Measurements from ENCODE around the gene ZHX3. TPM values are rescaled to one million over a fixed set of nuclear protein-coding genes. Genes with fewer than 3 reads are reported as not detected.

ZHX3 gene
- total and polyA plus RNA-seq, 2 donors from 2014 or later: 24.7 to 153 TPM

DNA sequence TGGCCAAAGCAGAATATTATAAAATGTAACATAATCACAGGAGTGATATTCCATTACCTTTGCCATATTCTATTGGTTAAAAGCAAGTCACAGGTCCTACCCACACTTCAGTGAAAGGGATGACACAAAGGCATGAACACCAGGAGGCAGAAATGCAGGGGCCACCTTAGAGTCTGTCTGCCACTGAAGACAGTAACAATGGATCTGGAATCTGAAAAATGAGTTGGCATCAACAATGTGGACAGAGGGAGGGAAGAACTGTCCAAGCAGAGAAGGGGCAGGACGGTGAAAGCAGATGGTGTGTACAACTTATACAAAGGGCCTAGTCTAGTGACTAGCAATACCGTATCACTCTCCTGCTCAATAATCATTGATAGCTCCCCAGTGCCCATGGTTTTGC is 16.5 kb upstream of the ZHX3 start:
- DNase-seq (no peak), FAIRE-seq (no peak)
- peak overlapping the region in 1 of 3 donors; percentile 40 for H3K9ac ChIP-seq (ENCODE audit: low read length in 3 of 3)
- no peaks in the 10 kb centered on the region for H3K9me3 ChIP-seq (ENCODE audit: control insufficient read depth in 2 of 3, insufficient read depth in 1 of 3, low read length in 3 of 3)
- H3K4me3 ChIP-seq (ENCODE audit: low read length in 3 of 3): no peak overlapping the region
- H3K4me1 ChIP-seq (ENCODE audit: control insufficient read depth in 2 of 3, insufficient read depth in 2 of 3, low read depth in 1 of 3, low read length in 3 of 3): peaks cover 5 to 22% (median 14%) of the 10 kb centered on the region in 3 donors
- peak overlapping the region; percentile 43 to 58 for H3K27ac ChIP-seq (ENCODE audit: low read depth in 2 of 2, low read length in 2 of 2)
- no peaks in the 10 kb centered on the region for H3K27me3 ChIP-seq (ENCODE audit: control insufficient read depth, insufficient read depth, low read length)
- intact Hi-C loops (cut with DNase I): no loop called here
- no peaks in the 10 kb centered on the region for H3K36me3 ChIP-seq (ENCODE audit: control insufficient read depth in 2 of 3, insufficient read depth in 3 of 3, low read length in 3 of 3)
- no peak for TF ChIP-seq CTCF (IDR thresholded peaks at IDR 0.05; ENCODE audit: borderline replicate concordance, extremely low read depth, insufficient read depth)

DNA sequence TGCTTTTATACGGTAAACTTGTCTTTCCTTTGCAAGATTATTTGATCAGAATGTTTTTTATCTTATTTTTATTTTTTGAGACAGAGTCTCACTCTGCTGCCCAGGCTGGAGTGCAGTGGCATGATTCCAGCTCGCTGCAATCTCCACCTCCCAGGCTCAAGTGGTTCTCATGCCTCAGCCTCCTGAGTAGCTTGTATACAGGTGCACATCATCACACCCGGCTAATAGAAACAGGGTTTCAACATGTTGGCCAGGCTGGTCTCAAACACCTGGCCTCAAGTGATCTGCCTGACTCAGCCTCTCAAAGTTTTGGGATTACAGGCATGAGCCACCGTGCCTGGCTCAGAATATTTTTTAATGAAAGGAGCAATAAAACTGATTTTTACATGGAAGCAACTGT is 14.2 kb upstream of the ZHX3 start:
- FAIRE-seq (no peak), DNase-seq (no peak)
- H3K36me3 ChIP-seq (ENCODE audit: control insufficient read depth in 2 of 3, insufficient read depth in 3 of 3, low read length in 3 of 3): no peaks in the 10 kb centered on the region
- H3K4me3 ChIP-seq (ENCODE audit: low read length in 3 of 3): no peak overlapping the region
- H3K9me3 ChIP-seq (ENCODE audit: control insufficient read depth in 2 of 3, insufficient read depth in 1 of 3, low read length in 3 of 3): no peaks in the 10 kb centered on the region
- peaks cover 5 to 24% (median 14%) of the 10 kb centered on the region in 3 donors for H3K4me1 ChIP-seq (ENCODE audit: control insufficient read depth in 2 of 3, insufficient read depth in 2 of 3, low read depth in 1 of 3, low read length in 3 of 3)
- TF ChIP-seq CTCF (IDR thresholded peaks at IDR 0.05; ENCODE audit: borderline replicate concordance, extremely low read depth, insufficient read depth): no peak
- H3K9ac ChIP-seq (ENCODE audit: low read length in 3 of 3): no peak overlapping the region
- intact Hi-C loops (cut with DNase I): no loop called here
- no peaks in the 10 kb centered on the region for H3K27me3 ChIP-seq (ENCODE audit: control insufficient read depth, insufficient read depth, low read length)
- H3K27ac ChIP-seq (ENCODE audit: low read depth in 2 of 2, low read length in 2 of 2): no peak overlapping the region

DNA sequence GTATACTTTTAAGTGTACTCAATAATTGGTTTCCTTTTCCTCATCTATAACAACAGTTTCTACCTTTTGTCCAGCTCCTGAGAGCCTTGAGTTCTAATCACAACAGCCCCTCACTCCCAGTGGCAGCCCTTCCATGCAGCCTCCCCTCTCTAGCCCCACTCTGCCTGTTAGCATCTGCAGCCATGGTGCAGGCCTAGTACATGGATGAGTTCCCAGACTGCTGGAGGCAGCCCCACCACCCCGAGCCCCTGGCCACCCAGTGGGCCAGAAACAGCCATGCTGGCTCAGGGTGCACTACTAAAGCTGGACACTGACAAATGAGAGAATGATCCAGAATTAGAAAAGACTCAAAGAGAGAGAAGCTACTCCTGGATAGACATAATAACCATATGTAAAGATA is 13.4 kb upstream of the ZHX3 start:
- TF ChIP-seq CTCF (IDR thresholded peaks at IDR 0.05; ENCODE audit: borderline replicate concordance, extremely low read depth, insufficient read depth): no peak
- Histone ChIP-seq H3K36me3 (ENCODE audit: control insufficient read depth in 2 of 3, insufficient read depth in 3 of 3, low read length in 3 of 3) (no peaks in the 10 kb centered on the region), H3K4me3 (ENCODE audit: low read length in 3 of 3) (no peak overlapping the region), H3K27me3 (ENCODE audit: control insufficient read depth, insufficient read depth, low read length) (no peaks in the 10 kb centered on the region), H3K4me1 (ENCODE audit: control insufficient read depth in 2 of 3, insufficient read depth in 2 of 3, low read depth in 1 of 3, low read length in 3 of 3) (peaks cover 5 to 24% (median 14%) of the 10 kb centered on the region in 3 donors), H3K9me3 (ENCODE audit: control insufficient read depth in 2 of 3, insufficient read depth in 1 of 3, low read length in 3 of 3) (no peaks in the 10 kb centered on the region), H3K9ac (ENCODE audit: low read length in 3 of 3) (no peak overlapping the region), H3K27ac (ENCODE audit: low read depth in 2 of 2, low read length in 2 of 2) (no peak overlapping the region)
- intact Hi-C loops (cut with DNase I): no loop called here
- no peak for FAIRE-seq
- no peak for DNase-seq

- Histone ChIP-seq H3K4me1 (ENCODE audit: control insufficient read depth in 2 of 3, insufficient read depth in 2 of 3, low read depth in 1 of 3, low read length in 3 of 3) (peaks cover 5 to 24% (median 14%) of the 10 kb centered on the region in 3 donors), H3K36me3 (ENCODE audit: control insufficient read depth in 2 of 3, insufficient read depth in 3 of 3, low read length in 3 of 3) (no peaks in the 10 kb centered on the region), H3K27me3 (ENCODE audit: control insufficient read depth, insufficient read depth, low read length) (no peaks in the 10 kb centered on the region), H3K27ac (ENCODE audit: low read depth in 2 of 2, low read length in 2 of 2) (peak overlapping the region in 1 of 2 donors; percentile 92), H3K9ac (ENCODE audit: low read length in 3 of 3) (no peak overlapping the region), H3K9me3 (ENCODE audit: control insufficient read depth in 2 of 3, insufficient read depth in 1 of 3, low read length in 3 of 3) (no peaks in the 10 kb centered on the region), H3K4me3 (ENCODE audit: low read length in 3 of 3) (no peak overlapping the region)
- peak in 1 of 5 donors; percentile 67 for DNase-seq
- intact Hi-C loops (cut with DNase I): no loop called here
- no peak for FAIRE-seq
- TF ChIP-seq CTCF (IDR thresholded peaks at IDR 0.05; ENCODE audit: borderline replicate concordance, extremely low read depth, insufficient read depth): no peak
Observed at GRCh38 chr20:41330343-41330720, 12.8 kb upstream of the ZHX3 start.

Measured in kidney (tissue), 14 donors.